ENCODE data around the gene CTSG.

GRCh38 chr14:24576182-24576581 is at the start of gene CTSG:
- TF ChIP-seq, protein P1, sequence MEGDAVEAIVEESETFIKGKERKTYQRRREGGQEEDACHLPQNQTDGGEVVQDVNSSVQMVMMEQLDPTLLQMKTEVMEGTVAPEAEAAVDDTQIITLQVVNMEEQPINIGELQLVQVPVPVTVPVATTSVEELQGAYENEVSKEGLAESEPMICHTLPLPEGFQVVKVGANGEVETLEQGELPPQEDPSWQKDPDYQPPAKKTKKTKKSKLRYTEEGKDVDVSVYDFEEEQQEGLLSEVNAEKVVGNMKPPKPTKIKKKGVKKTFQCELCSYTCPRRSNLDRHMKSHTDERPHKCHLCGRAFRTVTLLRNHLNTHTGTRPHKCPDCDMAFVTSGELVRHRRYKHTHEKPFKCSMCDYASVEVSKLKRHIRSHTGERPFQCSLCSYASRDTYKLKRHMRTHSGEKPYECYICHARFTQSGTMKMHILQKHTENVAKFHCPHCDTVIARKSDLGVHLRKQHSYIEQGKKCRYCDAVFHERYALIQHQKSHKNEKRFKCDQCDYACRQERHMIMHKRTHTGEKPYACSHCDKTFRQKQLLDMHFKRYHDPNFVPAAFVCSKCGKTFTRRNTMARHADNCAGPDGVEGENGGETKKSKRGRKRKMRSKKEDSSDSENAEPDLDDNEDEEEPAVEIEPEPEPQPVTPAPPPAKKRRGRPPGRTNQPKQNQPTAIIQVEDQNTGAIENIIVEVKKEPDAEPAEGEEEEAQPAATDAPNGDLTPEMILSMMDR (IDR thresholded peaks at IDR 0.05) = no peak
- TF ChIP-seq POLR2A (IDR thresholded peaks at IDR 0.05) = no peak

Data from prostate gland (tissue), 2 donors.